Gastroesophageal sphincter (tissue), 3 donors: ENCODE data around the gene GRIK3.

Experiments
- EP300 ChIP-seq: sonication (generic); formaldehyde crosslinking; IDR thresholded peaks from one replicate; pipeline ENCODE4 v1.6.1; 2017; ENCODE audit warnings: antibody characterized with exemption, mild to moderate bottlenecking
- POLR2A ChIP-seq, 2 donors: fragments of 450-650 bp; IDR thresholded peaks; one replicate each; pipeline ENCODE4 v1.6.1; 2017; ENCODE audit warnings: antibody characterized with exemption in 2 of 2, mild to moderate bottlenecking in 2 of 2, moderate library complexity in 1 of 2
- TF ChIP-seq, protein P1 (sequence below), 4 experiments: fragments of 200-600 bp in 2 of 4; fragments of 450-650 bp in 2 of 4; sonication (generic) in 1 of 4; IDR thresholded peaks; one replicate each; pipeline ENCODE4 v1.5.1; 2017 to 2019; ENCODE audit warnings: antibody characterized with exemption in 4 of 4, mild to moderate bottlenecking in 2 of 4, moderate library complexity in 2 of 4

DNA sequence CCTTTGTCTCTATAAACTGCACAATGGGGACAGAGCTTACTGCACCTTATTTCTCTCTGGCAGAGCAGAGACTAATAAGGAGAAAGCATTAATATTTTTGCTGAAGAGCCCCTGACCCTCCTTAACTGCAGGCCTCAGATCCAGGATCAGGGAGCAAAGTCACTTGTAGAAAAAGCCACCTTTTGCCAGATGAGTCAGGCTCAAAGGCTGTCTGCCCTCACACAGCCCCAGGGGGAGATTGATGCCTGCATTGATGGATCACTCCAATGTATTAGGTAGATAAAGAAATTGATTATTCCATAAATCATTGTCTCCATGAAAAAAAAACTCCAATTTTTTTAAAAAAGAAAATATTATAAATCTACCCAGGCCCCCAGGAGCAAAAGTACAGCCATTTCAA, 15.8 kb downstream of the GRIK3 start:
- TF ChIP-seq, protein P1, sequence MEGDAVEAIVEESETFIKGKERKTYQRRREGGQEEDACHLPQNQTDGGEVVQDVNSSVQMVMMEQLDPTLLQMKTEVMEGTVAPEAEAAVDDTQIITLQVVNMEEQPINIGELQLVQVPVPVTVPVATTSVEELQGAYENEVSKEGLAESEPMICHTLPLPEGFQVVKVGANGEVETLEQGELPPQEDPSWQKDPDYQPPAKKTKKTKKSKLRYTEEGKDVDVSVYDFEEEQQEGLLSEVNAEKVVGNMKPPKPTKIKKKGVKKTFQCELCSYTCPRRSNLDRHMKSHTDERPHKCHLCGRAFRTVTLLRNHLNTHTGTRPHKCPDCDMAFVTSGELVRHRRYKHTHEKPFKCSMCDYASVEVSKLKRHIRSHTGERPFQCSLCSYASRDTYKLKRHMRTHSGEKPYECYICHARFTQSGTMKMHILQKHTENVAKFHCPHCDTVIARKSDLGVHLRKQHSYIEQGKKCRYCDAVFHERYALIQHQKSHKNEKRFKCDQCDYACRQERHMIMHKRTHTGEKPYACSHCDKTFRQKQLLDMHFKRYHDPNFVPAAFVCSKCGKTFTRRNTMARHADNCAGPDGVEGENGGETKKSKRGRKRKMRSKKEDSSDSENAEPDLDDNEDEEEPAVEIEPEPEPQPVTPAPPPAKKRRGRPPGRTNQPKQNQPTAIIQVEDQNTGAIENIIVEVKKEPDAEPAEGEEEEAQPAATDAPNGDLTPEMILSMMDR (IDR thresholded peaks at IDR 0.05), result no peak
- TF ChIP-seq POLR2A (IDR thresholded peaks at IDR 0.05) (no peak), EP300 (no peak)
